GM23248 (cell line): ENCODE results near the gene PRDM16. TPM values are rescaled to one million over a fixed set of nuclear protein-coding genes. Genes with fewer than 3 reads are reported as not detected.

Experiments used
- DNase-seq: peaks from one replicate; pipeline ENCODE4 v3.0.0-alpha.2; 2015
- H2AFZ ChIP-seq: fragments of 200-600 bp; sonication (generic); 2 replicates; pipeline ENCODE4 v1.6.1; 2016; ENCODE audit warnings: antibody characterized with exemption
- H3F3A ChIP-seq: fragments of 200-600 bp; sonication (generic); 2 replicates; pipeline ENCODE4 v1.6.1; 2016; ENCODE audit warnings: mild to moderate bottlenecking, antibody characterized with exemption, mixed run types; ENCODE audit not compliant: insufficient read depth
- H3K27ac ChIP-seq: fragments of 200-600 bp; sonication (generic); 2 replicates; pipeline ENCODE4 v1.5.1; 2016; ENCODE audit warnings: mild to moderate bottlenecking
- H3K27me3 ChIP-seq: fragments of 200-600 bp; sonication (generic); replicated peaks from 2 replicates; pipeline ENCODE4 v1.6.1; 2016; ENCODE audit warnings: mild to moderate bottlenecking; ENCODE audit not compliant: insufficient read depth
- H3K36me3 ChIP-seq: fragments of 200-600 bp; sonication (generic); 2 replicates; pipeline ENCODE4 v1.6.1; 2016; ENCODE audit warnings: low read depth, mild to moderate bottlenecking
- H3K4me1 ChIP-seq: fragments of 200-600 bp; sonication (generic); 2 replicates; pipeline ENCODE4 v1.6.1; 2016; ENCODE audit warnings: mild to moderate bottlenecking; ENCODE audit not compliant: insufficient read depth
- H3K4me2 ChIP-seq: fragments of 200-600 bp; sonication (generic); one replicate; pipeline ENCODE4 v1.6.1; 2016; ENCODE audit warnings: mild to moderate bottlenecking; ENCODE audit not compliant: unreplicated experiment
- H3K4me3 ChIP-seq: fragments of 200-600 bp; sonication (generic); 2 replicates; pipeline ENCODE4 v1.5.1; 2016; ENCODE audit warnings: mild to moderate bottlenecking
- H3K79me2 ChIP-seq: fragments of 200-600 bp; sonication (generic); 2 replicates; pipeline ENCODE4 v1.6.1; 2016; ENCODE audit warnings: mild to moderate bottlenecking; ENCODE audit not compliant: insufficient read depth
- H3K9ac ChIP-seq: fragments of 200-600 bp; sonication (generic); 2 replicates; pipeline ENCODE4 v1.6.1; 2016; ENCODE audit warnings: mild to moderate bottlenecking
- H3K9me2 ChIP-seq: fragments of 200-600 bp; sonication (generic); 2 replicates; pipeline ENCODE4 v1.6.1; 2016; ENCODE audit warnings: mixed run types, mild to moderate bottlenecking, moderate library complexity; ENCODE audit not compliant: insufficient read depth
- H3K9me3 ChIP-seq: fragments of 200-600 bp; sonication (generic); one replicate; pipeline ENCODE4 v1.6.1; 2017; ENCODE audit warnings: low read depth
- H4K20me1 ChIP-seq: fragments of 200-600 bp; sonication (generic); 2 replicates; pipeline ENCODE4 v1.6.0; 2016; ENCODE audit not compliant: insufficient read depth
- EZH2 ChIP-seq: fragments of 200-600 bp; sonication (generic); IDR thresholded peaks from 2 replicates; pipeline ENCODE4 v1.6.1; 2018; ENCODE audit warnings: antibody characterized with exemption, mild to moderate bottlenecking; ENCODE audit not compliant: insufficient read depth, poor library complexity, severe bottlenecking
- EZH2phosphoT487 ChIP-seq: fragments of 200-600 bp; sonication (generic); IDR thresholded peaks from 2 replicates; pipeline ENCODE4 v1.6.1; 2018; ENCODE audit warnings: antibody characterized with exemption, moderate library complexity, mild to moderate bottlenecking, low read depth; ENCODE audit not compliant: insufficient read depth
- WGBS, 2 experiments: methylation state at CpG; one replicate each; pipeline ENCODE4 v1.1.6; 2015 to 2017; ENCODE audit warnings: low lambda C conversion rate in 2 of 2, low coverage in 1 of 2; ENCODE audit errors: missing lambda C conversion rate in 2 of 2; 5-methylcytosine and 5-hydroxymethylcytosine counted together
- in situ Hi-C: fragments of 300-500 bp; cut with MboI; formaldehyde crosslinking; loops from 2 replicates; pipeline ENCODE4 v1.15.0; 2020
- polyA plus RNA-seq: library from polyadenylated mRNA; unstranded; fragments of >200 nt; fragmentation: Nextera tagmentation; extraction: Ambion mirVana; gene quantifications from 2 replicates; pipeline ENCODE4 v1.2.1, GENCODE V29; 2016
- total RNA-seq: library from RNA; depleted of rRNA; stranded (reverse); fragments of >200 nt; shearing (Covaris generic); gene quantifications from 2 replicates; pipeline ENCODE4 v1.2.3, GENCODE V29; 2014

PRDM16 gene
- total and polyA plus RNA-seq, 2 experiments from 2014 or later: 0.18 TPM; not detected in 1

- Histone ChIP-seq H3K36me3 (no peaks in the 10 kb centered on the region), H4K20me1 (no peaks in the 10 kb centered on the region), H3K27me3 (no peaks in the 10 kb centered on the region), H3K4me2 (no peak overlapping the region), H3K9me3 (no peaks in the 10 kb centered on the region), H3K27ac (no peak overlapping the region), H3K9me2 (no peaks in the 10 kb centered on the region), H3K9ac (no peak overlapping the region), H3K79me2 (no peaks in the 10 kb centered on the region), H2AFZ (no peak overlapping the region), H3K4me3 (no peak overlapping the region), H3F3A (no peaks in the 10 kb centered on the region), H3K4me1 (no peaks in the 10 kb centered on the region)
- DNase-seq: peak; percentile 20
- TF ChIP-seq EZH2phosphoT487: no peak
- TF ChIP-seq EZH2: no peak
- 38 to 39% methylated on average over 6 to 12 of the region's 12 CpGs for WGBS, 2 experiments
- in situ Hi-C loops: no loop called here
These were observed 362.3 kb downstream of the PRDM16 start for GRCh38 chr1:3431266-3431665.

- H2AFZ ChIP-seq: no peak overlapping the region
- H3K9ac ChIP-seq: no peak overlapping the region
- in situ Hi-C loops: no loop called here
- DNase-seq: no peak
- H3K9me2 ChIP-seq: no peaks in the 10 kb centered on the region
- no peak overlapping the region for H3K4me3 ChIP-seq
- H4K20me1 ChIP-seq: no peaks in the 10 kb centered on the region
- H3F3A ChIP-seq: no peaks in the 10 kb centered on the region
- no peak overlapping the region for H3K27ac ChIP-seq
- no peaks in the 10 kb centered on the region for H3K27me3 ChIP-seq
- H3K36me3 ChIP-seq: no peaks in the 10 kb centered on the region
- no peaks in the 10 kb centered on the region for H3K9me3 ChIP-seq
- 50 to 67% methylated on average over 13 to 17 of the region's 17 CpGs for WGBS, 2 experiments
- H3K4me2 ChIP-seq: no peak overlapping the region
- H3K4me1 ChIP-seq: no peaks in the 10 kb centered on the region
- H3K79me2 ChIP-seq: no peaks in the 10 kb centered on the region
- TF ChIP-seq EZH2phosphoT487: no peak
- TF ChIP-seq EZH2: no peak
These were observed 362.7 kb downstream of the PRDM16 start for GRCh38 chr1:3431686-3432085.

GRCh38 chr1:3432306-3432705 is 363.3 kb downstream of the PRDM16 start:
- no peak overlapping the region for H3K27ac ChIP-seq
- no peaks in the 10 kb centered on the region for H4K20me1 ChIP-seq
- DNase-seq: peak; percentile 26
- H3K4me2 ChIP-seq: no peak overlapping the region
- no peaks in the 10 kb centered on the region for H3K9me2 ChIP-seq
- no peaks in the 10 kb centered on the region for H3K36me3 ChIP-seq
- in situ Hi-C loops: no loop called here
- WGBS, 2 experiments: 36 to 39% methylated on average over 12 to 15 of the region's 15 CpGs
- no peak overlapping the region for H3K4me3 ChIP-seq
- TF ChIP-seq EZH2phosphoT487 (no peak), EZH2 (no peak)
- H3K9ac ChIP-seq: no peak overlapping the region
- no peak overlapping the region for H2AFZ ChIP-seq
- no peaks in the 10 kb centered on the region for H3K27me3 ChIP-seq
- no peaks in the 10 kb centered on the region for H3K9me3 ChIP-seq
- no peaks in the 10 kb centered on the region for H3F3A ChIP-seq
- H3K4me1 ChIP-seq: no peaks in the 10 kb centered on the region
- H3K79me2 ChIP-seq: no peaks in the 10 kb centered on the region

GRCh38 chr1:3433076-3433475 is 364.1 kb downstream of the PRDM16 start:
- no peak overlapping the region for H3K4me3 ChIP-seq
- H3K36me3 ChIP-seq: no peaks in the 10 kb centered on the region
- no peaks in the 10 kb centered on the region for H3K4me1 ChIP-seq
- DNase-seq: no peak
- H3K79me2 ChIP-seq: no peaks in the 10 kb centered on the region
- TF ChIP-seq EZH2 (no peak), EZH2phosphoT487 (no peak)
- in situ Hi-C loops: no loop called here
- H3F3A ChIP-seq: no peaks in the 10 kb centered on the region
- no peaks in the 10 kb centered on the region for H4K20me1 ChIP-seq
- H3K9ac ChIP-seq: no peak overlapping the region
- 52 to 55% methylated on average over 13 to 14 of the region's 14 CpGs for WGBS, 2 experiments
- H3K4me2 ChIP-seq: no peak overlapping the region
- H3K9me3 ChIP-seq: no peaks in the 10 kb centered on the region
- no peak overlapping the region for H3K27ac ChIP-seq
- H3K27me3 ChIP-seq: no peaks in the 10 kb centered on the region
- H3K9me2 ChIP-seq: no peaks in the 10 kb centered on the region
- H2AFZ ChIP-seq: no peak overlapping the region

- 87 to 89% methylated on average over 27 to 31 of the region's 31 CpGs for WGBS, 2 experiments
- Histone ChIP-seq H3K9ac (no peak overlapping the region), H3K9me3 (no peaks in the 10 kb centered on the region), H3F3A (no peaks in the 10 kb centered on the region), H3K4me1 (no peaks in the 10 kb centered on the region), H3K79me2 (no peaks in the 10 kb centered on the region), H3K4me2 (no peak overlapping the region), H3K4me3 (no peak overlapping the region), H3K36me3 (no peaks in the 10 kb centered on the region), H3K9me2 (no peaks in the 10 kb centered on the region), H2AFZ (no peak overlapping the region), H3K27ac (no peak overlapping the region), H3K27me3 (no peaks in the 10 kb centered on the region), H4K20me1 (no peaks in the 10 kb centered on the region)
- TF ChIP-seq EZH2 (no peak), EZH2phosphoT487 (no peak)
- DNase-seq: no peak
- in situ Hi-C loops: no loop called here
These were observed 364.8 kb downstream of the PRDM16 start for GRCh38 chr1:3433596-3434320.
